DND-41 (cell line): ENCODE data around the gene IQGAP1.

Experiments used
- ATAC-seq: fragments of 200-7000 bp; cut with Tn5 transposase; 3 replicates; pipeline ENCODE4 v1.9.1; 2021; ENCODE audit warnings: low read depth; ENCODE audit not compliant: insufficient read depth
- DNase-seq: peaks from one replicate; pipeline ENCODE4 v3.0.0-alpha.2; 2020
- H2AFZ ChIP-seq: 2 replicates; pipeline ENCODE4 v1.6.0; 2012; ENCODE audit warnings: low read depth, low read length
- H3K27ac ChIP-seq: 2 replicates; pipeline ENCODE4 v1.5.1; 2012; ENCODE audit warnings: low read length, inconsistent platforms
- H3K27me3 ChIP-seq: fragments of 200-600 bp; sonication (generic); 2 replicates; pipeline ENCODE4 v1.6.0; 2012; ENCODE audit warnings: low read length, mild to moderate bottlenecking, inconsistent platforms; ENCODE audit not compliant: insufficient read depth, poor library complexity
- H3K36me3 ChIP-seq: 2 replicates; pipeline ENCODE4 v1.5.1; 2012; ENCODE audit warnings: low read length, inconsistent platforms; ENCODE audit not compliant: insufficient read depth
- H3K4me1 ChIP-seq: 2 replicates; pipeline ENCODE4 v1.5.1; 2012; ENCODE audit warnings: mild to moderate bottlenecking, low read length; ENCODE audit not compliant: insufficient read depth
- H3K4me2 ChIP-seq: 2 replicates; pipeline ENCODE4 v1.6.0; 2012; ENCODE audit warnings: mild to moderate bottlenecking, moderate library complexity, low read length, inconsistent platforms; ENCODE audit not compliant: insufficient read depth
- H3K4me3 ChIP-seq, 2 experiments: fragments of 200-600 bp in 1 of 2; shearing (Covaris generic) in 1 of 2; 2 replicates each; pipeline ENCODE4 v1.5.1; 2012 to 2016; ENCODE audit warnings: inconsistent platforms in 2 of 2, low read length in 2 of 2, mild to moderate bottlenecking in 2 of 2, low read depth in 1 of 2, moderate library complexity in 1 of 2
- H3K79me2 ChIP-seq: 2 replicates; pipeline ENCODE4 v1.6.0; 2012; ENCODE audit warnings: low read length, inconsistent platforms; ENCODE audit not compliant: insufficient read depth
- H3K9ac ChIP-seq: 2 replicates; pipeline ENCODE4 v1.6.0; 2012; ENCODE audit warnings: low read depth, mild to moderate bottlenecking, inconsistent platforms, low read length, moderate library complexity
- H3K9me3 ChIP-seq: 2 replicates; pipeline ENCODE4 v1.5.1; 2012; ENCODE audit warnings: low read length, moderate library complexity, mild to moderate bottlenecking, inconsistent platforms; ENCODE audit not compliant: insufficient read depth, severe bottlenecking
- H4K20me1 ChIP-seq: 2 replicates; pipeline ENCODE4 v1.6.0; 2012; ENCODE audit warnings: low read length; ENCODE audit not compliant: insufficient read depth
- CTCF ChIP-seq: IDR thresholded peaks from 2 replicates; pipeline ENCODE4 v1.5.1; 2012; ENCODE audit warnings: borderline replicate concordance, low read length, moderate library complexity, mild to moderate bottlenecking; ENCODE audit not compliant: poor library complexity, severe bottlenecking; ENCODE audit errors: extremely low read depth
- EZH2 ChIP-seq: IDR thresholded peaks from 3 replicates; pipeline ENCODE4 v1.6.1; 2012; ENCODE audit warnings: borderline replicate concordance, low read depth, mild to moderate bottlenecking, moderate library complexity, low read length, inconsistent platforms; ENCODE audit not compliant: severe bottlenecking

The IQGAP1 gene

DNA sequence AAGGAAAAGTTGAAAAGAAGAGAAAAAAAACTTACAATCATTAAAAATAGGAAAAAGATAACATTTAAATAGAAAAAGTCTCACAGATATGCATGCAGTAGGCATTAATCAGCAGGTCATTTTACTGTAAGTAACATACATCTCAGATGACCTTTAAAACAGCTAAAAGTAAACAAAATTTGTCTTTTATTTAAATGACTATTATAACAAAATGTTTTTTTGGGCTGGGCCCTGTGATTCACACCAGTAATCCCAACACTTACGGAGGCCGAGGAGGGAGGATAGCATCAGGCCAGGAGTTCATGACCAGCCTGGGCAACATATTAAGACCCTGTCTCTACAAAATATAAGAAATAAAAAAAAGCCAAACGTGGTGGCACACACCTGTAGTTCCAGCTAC, 14.7 kb downstream of the IQGAP1 start:
- no peak overlapping the region for H2AFZ ChIP-seq
- peaks cover 40% of the 10 kb centered on the region; the same call in 1 of the 2 replicates for H4K20me1 ChIP-seq
- H3K4me3 ChIP-seq: no peak overlapping the region
- no peaks in the 10 kb centered on the region for H3K9me3 ChIP-seq
- TF ChIP-seq CTCF (no peak), EZH2 (no peak)
- no peaks in the 10 kb centered on the region for H3K36me3 ChIP-seq
- ATAC-seq: no peak
- no peak overlapping the region for H3K9ac ChIP-seq
- peaks cover 34% of the 10 kb centered on the region for H3K4me1 ChIP-seq
- no peak overlapping the region for H3K4me2 ChIP-seq
- H3K27ac ChIP-seq: no peak overlapping the region
- no peaks in the 10 kb centered on the region for H3K27me3 ChIP-seq
- no peak for DNase-seq
- peaks cover 100% of the 10 kb centered on the region for H3K79me2 ChIP-seq

DNA sequence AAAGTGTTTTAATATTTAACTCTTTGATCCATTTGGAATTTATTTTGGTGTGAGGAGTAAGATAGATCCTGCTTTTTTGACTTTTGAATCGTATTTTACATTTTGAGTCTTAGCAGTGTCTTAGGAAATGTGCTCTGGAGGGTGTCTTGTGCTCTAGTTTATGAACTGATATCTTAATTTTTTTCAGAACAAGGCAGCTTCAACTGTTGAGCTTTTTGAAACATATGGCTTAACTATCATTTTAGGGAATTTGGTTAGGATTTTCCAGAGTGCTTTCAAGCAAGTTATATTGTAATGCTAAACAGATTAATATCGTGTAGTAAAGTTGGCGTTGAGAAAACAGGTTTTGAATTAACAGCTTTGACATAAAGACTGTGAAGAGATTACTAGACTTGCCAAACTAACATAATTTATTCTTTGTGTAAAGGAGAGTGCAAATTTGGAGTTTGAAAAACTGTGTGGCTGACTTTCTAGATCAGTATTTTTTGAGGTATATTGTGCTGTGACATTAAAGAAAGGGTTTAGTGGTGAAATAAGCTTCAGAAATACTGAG, 17.1 kb downstream of the IQGAP1 start:
- DNase-seq: no peak
- Histone ChIP-seq H4K20me1 (peaks cover 44% of the 10 kb centered on the region; the same call in 1 of the 2 replicates), H3K4me1 (peaks cover 22% of the 10 kb centered on the region), H3K27ac (no peak overlapping the region), H3K36me3 (no peaks in the 10 kb centered on the region; the same call in 1 of the 2 replicates), H3K79me2 (peaks cover 96% of the 10 kb centered on the region), H2AFZ (no peak overlapping the region), H3K4me2 (no peak overlapping the region), H3K9me3 (no peaks in the 10 kb centered on the region), H3K9ac (no peak overlapping the region), H3K27me3 (no peaks in the 10 kb centered on the region), H3K4me3 (no peak overlapping the region)
- TF ChIP-seq CTCF: no peak
- no peak for TF ChIP-seq EZH2
- ATAC-seq: no peak

DNA sequence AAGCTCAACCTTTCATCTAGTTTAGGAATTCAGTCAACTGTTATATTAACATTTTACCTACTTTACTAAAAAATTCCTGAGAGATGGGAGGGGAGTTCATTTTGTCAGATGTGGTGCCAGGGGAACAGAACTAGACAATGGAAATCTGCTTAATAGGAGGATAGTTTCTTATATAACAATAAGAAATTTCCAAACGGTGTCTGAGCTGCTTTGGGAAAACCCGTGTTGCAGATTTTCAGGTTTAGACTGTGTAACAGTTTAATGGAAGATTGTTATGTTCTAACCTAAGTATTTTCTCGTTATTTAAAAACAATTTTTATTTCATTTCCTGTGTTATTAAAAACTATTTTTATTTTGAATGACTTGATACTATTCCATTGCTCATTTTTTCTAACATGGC, 19.3 kb downstream of the IQGAP1 start:
- TF ChIP-seq CTCF (no peak), EZH2 (no peak)
- 0 out of 2 replicates have a peak, but pooled peaks cover 1% of the 10 kb centered on the region for H3K4me1 ChIP-seq

DNA sequence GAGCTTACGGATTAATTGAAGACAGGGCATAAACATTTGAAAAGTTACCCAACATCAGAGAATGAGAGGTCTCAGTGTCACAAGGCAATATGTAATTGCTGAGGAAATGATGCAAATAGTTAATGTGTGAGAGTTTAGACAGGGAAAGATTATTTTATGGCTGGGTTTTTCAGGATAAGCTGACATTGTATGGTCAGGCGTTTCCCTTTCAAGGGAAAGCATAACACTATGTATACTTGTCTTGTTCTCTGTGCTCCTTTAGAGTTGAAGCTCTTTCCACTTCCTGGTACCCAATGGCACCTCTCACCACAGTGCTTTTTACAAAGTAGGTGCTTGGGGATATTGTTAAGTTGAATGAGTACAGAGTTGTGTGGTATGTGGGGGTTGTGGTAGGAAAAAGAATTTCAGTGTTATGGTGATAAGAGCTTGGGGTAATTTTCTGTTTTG, 19.9 kb downstream of the IQGAP1 start:
- no peak for TF ChIP-seq EZH2
- no peak for TF ChIP-seq CTCF
- H3K9ac ChIP-seq: no peak overlapping the region
- H3K4me1 ChIP-seq: peaks cover 7% of the 10 kb centered on the region; the same call in 1 of the 2 replicates
- peaks cover 91% of the 10 kb centered on the region for H3K79me2 ChIP-seq
- no peak overlapping the region for H3K4me3 ChIP-seq
- H4K20me1 ChIP-seq: peaks cover 28% of the 10 kb centered on the region
- H3K36me3 ChIP-seq: no peaks in the 10 kb centered on the region; the same call in 1 of the 2 replicates
- H3K27ac ChIP-seq: no peak overlapping the region
- no peaks in the 10 kb centered on the region for H3K9me3 ChIP-seq
- no peak overlapping the region for H3K4me2 ChIP-seq
- H3K27me3 ChIP-seq: no peaks in the 10 kb centered on the region
- ATAC-seq (peak; percentile 37; the same call in 1 of the 3 replicates), DNase-seq (no peak)
- no peak overlapping the region for H2AFZ ChIP-seq

More for the DNA sequence above, 19.3 kb downstream of the IQGAP1 start:
- no peak overlapping the region for H3K27ac ChIP-seq
- DNase-seq (no peak), ATAC-seq (no peak)
- H3K9ac ChIP-seq: no peak overlapping the region
- H3K4me3 ChIP-seq: no peak overlapping the region
- no peaks in the 10 kb centered on the region; the same call in 1 of the 2 replicates for H3K36me3 ChIP-seq
- peaks cover 91% of the 10 kb centered on the region for H3K79me2 ChIP-seq
- no peaks in the 10 kb centered on the region for H3K9me3 ChIP-seq
- H3K4me2 ChIP-seq: no peak overlapping the region
- H3K27me3 ChIP-seq: no peaks in the 10 kb centered on the region
- no peak overlapping the region for H2AFZ ChIP-seq
- peaks cover 28% of the 10 kb centered on the region; the same call in 1 of the 2 replicates for H4K20me1 ChIP-seq
